ENCODE measurements around the gene WBP1. TPM values are rescaled to one million over a fixed set of nuclear protein-coding genes. Genes with fewer than 3 reads are reported as not detected.

WBP1 gene
- total RNA-seq, 1 experiment from 2014 or later, result 66.0 TPM

DNA sequence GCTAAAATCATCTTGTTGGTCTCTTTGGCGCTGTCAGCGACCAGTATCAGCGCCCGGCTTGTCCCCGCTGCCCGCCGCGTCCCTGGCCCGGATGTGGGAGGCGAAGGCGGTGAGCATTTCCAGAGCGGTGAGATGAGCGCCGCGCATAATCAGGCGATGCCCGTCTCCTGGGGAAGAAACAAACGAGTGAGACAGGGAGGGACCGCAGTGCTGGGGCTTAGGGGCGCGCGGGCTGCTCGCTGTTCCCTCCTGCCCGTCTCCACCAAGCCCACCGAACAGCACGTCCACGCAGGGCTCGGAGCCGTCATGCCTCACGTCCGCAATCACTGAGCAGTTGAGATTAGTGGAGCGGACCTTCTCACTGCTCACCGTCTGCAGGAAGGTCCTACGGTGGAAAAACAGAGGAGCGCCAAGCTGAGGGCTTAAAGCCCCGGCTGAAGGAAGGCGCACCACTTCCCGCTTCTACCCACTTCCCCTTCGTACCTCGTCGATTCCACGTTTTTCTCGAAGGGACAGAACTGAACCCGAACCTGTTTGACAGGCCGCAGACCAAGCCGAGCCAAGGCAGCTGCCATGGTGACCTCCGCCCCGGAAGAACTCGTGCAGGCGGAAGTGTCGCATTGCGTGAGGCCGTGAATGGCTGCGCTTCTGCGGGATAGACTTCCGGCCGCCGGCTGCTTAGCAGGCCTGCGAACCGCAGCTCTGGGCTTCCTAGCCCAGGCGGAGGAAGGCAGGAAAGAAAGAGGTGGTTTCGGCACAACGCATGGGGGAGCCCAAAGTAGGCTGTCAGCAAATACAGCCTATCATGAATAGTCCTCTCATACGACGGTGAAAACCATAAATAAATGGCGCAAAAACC is 14.1 kb downstream of the WBP1 start, which contains the start of gene MRPL53 (continued):
- TF ChIP-seq PRRX2 (CRISPR knock-in tag; IDR thresholded peaks at IDR 0.05) (no peak), FOXP4 (CRISPR knock-in tag; IDR thresholded peaks at IDR 0.05) (no peak), ZNF121 (CRISPR knock-in tag; IDR thresholded peaks at IDR 0.05) (no peak), HMGA2 (CRISPR knock-in tag; IDR thresholded peaks at IDR 0.05) (no peak), MYBL2 (CRISPR knock-in tag; IDR thresholded peaks at IDR 0.05) (0 out of 2 replicates have a peak, but pooled peaks have one; percentile 45), SP1 (CRISPR knock-in tag; conservative IDR thresholded peaks at IDR 0.05) (peak; percentile 71; the same call in 1 of the 2 replicates), KAT7 (CRISPR knock-in tag; IDR thresholded peaks at IDR 0.05; ENCODE audit: borderline replicate concordance) (peak; percentile 92; the same call in 1 of the 2 replicates), ELF4 (CRISPR knock-in tag; IDR thresholded peaks at IDR 0.05; ENCODE audit: low read depth) (no peak), FOXK1 (CRISPR knock-in tag; IDR thresholded peaks at IDR 0.05) (peak; percentile 84; the same call in 1 of the 2 replicates), ZNF396 (CRISPR knock-in tag; IDR thresholded peaks at IDR 0.05; ENCODE audit: borderline replicate concordance) (no peak), NFYB (CRISPR knock-in tag; conservative IDR thresholded peaks at IDR 0.05; ENCODE audit: low read depth) (peak; percentile 41; the same call in 1 of the 2 replicates), IRF2 (CRISPR knock-in tag; IDR thresholded peaks at IDR 0.05; ENCODE audit: borderline replicate concordance, low read depth) (no peak), RELA (CRISPR knock-in tag; IDR thresholded peaks at IDR 0.05; ENCODE audit: borderline replicate concordance) (peak; percentile 61; the same call in 1 of the 2 replicates), TEAD4 (CRISPR knock-in tag; IDR thresholded peaks at IDR 0.05) (no peak), MAX (CRISPR knock-in tag; IDR thresholded peaks at IDR 0.05) (peak; percentile 46; the same call in 1 of the 2 replicates)
- TF ChIP-seq, protein P1, sequence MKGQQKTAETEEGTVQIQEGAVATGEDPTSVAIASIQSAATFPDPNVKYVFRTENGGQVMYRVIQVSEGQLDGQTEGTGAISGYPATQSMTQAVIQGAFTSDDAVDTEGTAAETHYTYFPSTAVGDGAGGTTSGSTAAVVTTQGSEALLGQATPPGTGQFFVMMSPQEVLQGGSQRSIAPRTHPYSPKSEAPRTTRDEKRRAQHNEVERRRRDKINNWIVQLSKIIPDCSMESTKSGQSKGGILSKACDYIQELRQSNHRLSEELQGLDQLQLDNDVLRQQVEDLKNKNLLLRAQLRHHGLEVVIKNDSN (CRISPR knock-in tag; IDR thresholded peaks at IDR 0.05), result no peak; the same call in 1 of the 2 replicates
- TF ChIP-seq, protein P2, sequence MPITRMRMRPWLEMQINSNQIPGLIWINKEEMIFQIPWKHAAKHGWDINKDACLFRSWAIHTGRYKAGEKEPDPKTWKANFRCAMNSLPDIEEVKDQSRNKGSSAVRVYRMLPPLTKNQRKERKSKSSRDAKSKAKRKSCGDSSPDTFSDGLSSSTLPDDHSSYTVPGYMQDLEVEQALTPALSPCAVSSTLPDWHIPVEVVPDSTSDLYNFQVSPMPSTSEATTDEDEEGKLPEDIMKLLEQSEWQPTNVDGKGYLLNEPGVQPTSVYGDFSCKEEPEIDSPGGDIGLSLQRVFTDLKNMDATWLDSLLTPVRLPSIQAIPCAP (CRISPR knock-in tag; IDR thresholded peaks at IDR 0.05), result no peak
- TF ChIP-seq, protein P3, sequence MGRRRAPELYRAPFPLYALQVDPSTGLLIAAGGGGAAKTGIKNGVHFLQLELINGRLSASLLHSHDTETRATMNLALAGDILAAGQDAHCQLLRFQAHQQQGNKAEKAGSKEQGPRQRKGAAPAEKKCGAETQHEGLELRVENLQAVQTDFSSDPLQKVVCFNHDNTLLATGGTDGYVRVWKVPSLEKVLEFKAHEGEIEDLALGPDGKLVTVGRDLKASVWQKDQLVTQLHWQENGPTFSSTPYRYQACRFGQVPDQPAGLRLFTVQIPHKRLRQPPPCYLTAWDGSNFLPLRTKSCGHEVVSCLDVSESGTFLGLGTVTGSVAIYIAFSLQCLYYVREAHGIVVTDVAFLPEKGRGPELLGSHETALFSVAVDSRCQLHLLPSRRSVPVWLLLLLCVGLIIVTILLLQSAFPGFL (CRISPR knock-in tag; IDR thresholded peaks at IDR 0.05; ENCODE audit: borderline replicate concordance), result peak; percentile 90; the same call in 1 of the 2 replicates

DNA sequence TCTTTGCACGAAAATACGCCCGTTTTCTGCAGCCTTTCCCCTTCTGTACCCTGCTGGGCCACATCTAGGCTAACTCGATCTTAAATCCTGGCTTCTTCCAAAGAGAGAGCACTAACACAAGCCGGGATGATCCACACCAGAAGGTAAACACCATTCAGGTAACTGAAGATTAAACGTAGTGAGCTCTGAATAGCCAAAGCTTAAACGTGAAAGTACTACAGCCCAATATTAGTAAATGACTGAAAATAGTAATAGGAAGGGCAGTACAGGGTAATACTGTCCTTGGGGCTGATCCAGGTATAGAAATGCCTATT is 14.7 kb downstream of the WBP1 start:
- Mint-ChIP-seq H3K27me3 (ENCODE audit: low read depth) (no peaks in the 10 kb centered on the region), H3K27ac (peak overlapping the region; percentile 99), H3K4me1 (peaks cover 11% of the 10 kb centered on the region), H3K36me3 (peaks cover 14% of the 10 kb centered on the region), H3K9me3 (no peaks in the 10 kb centered on the region), H3K4me3 (peak overlapping the region; percentile 96)
- no peak for TF ChIP-seq TCF7 (CRISPR knock-in tag; IDR thresholded peaks at IDR 0.05; ENCODE audit: low read depth)
- ChIA-PET CTCF (interaction anchor here (0.7 to 2.7 kb wide), 7 partner anchors 10 to 138 kb away, joined by 3 to 23 read pairs (median 4); partner anchors contain the start of genes CCDC142, TTC31 and WBP1), POLR2A (interaction anchor here (0.9 to 1.5 kb wide), 6 partner anchors 9 to 223 kb away, joined by 3 to 9 read pairs (median 4); partner anchors contain the start of genes AUP1, CCDC142, HTRA2 and WBP1)
- DNase-seq (ENCODE audit: low spot score) (no peak), ATAC-seq (no peak)
